Measurements from ENCODE around the gene NFATC2IP. TPM values are rescaled to one million over a fixed set of nuclear protein-coding genes. Genes with fewer than 3 reads are reported as not detected.

Gene NFATC2IP
- 10 to 100 TPM; 17.4 to 36.6 (median 24.2) TPM for total RNA-seq

DNA sequence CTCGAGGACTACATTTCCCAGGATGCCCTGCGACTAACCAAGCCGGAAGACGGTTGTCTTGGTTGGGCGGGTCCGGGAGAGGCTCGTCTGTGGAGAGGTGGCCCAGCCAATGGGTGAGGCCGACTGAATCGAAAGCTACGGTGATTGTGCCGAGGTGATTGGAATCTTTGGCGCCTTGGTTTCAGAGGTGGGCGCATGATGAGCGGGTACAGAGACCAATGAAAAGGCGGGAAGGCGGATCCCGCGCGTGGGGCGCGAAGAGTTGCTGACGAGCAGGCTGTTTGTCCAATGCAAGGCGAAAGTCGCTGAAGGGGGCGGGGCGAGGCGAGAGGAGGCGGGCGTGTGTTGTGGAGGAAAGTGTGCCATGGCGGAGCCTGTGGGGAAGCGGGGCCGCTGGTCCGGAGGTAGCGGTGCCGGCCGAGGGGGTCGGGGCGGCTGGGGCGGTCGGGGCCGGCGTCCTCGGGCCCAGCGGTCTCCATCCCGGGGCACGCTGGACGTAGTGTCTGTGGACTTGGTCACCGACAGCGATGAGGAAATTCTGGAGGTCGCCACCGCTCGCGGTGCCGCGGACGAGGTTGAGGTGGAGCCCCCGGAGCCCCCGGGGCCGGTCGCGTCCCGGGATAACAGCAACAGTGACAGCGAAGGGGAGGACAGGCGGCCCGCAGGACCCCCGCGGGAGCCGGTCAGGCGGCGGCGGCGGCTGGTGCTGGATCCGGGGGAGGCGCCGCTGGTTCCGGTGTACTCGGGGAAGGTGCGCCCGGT lies at the start of gene NFATC2IP:
TSS of gene NFATC2IP (plus strand) at position 290 of the 762 bp plus-strand sequence. CDS start at position 365, 75 bp downstream.
- no peaks in the 10 kb centered on the region for H3K9me3 ChIP-seq
- peaks cover 0 to 38% (median 18%) of the 10 kb centered on the region in 3 donors for H3K36me3 ChIP-seq
- WGBS, 2 donors: 0% methylated on average over 10 to 42 of the region's 79 CpGs
- H3K27me3 ChIP-seq: no peaks in the 10 kb centered on the region
- intact Hi-C loops (cut with DNase I): no loop called here
- peak within 1 kb of the TSS; percentile 86 to 96 (median 92) for H3K27ac ChIP-seq
- peak; percentile 97 for DNase-seq
- peaks cover 10 to 33% (median 16%) of the 10 kb centered on the region in 3 donors for H3K4me1 ChIP-seq
- peak in 1 of 4 donors; percentile 27 for TF ChIP-seq POLR2A (IDR thresholded peaks at IDR 0.05)
- TF ChIP-seq, protein P1, sequence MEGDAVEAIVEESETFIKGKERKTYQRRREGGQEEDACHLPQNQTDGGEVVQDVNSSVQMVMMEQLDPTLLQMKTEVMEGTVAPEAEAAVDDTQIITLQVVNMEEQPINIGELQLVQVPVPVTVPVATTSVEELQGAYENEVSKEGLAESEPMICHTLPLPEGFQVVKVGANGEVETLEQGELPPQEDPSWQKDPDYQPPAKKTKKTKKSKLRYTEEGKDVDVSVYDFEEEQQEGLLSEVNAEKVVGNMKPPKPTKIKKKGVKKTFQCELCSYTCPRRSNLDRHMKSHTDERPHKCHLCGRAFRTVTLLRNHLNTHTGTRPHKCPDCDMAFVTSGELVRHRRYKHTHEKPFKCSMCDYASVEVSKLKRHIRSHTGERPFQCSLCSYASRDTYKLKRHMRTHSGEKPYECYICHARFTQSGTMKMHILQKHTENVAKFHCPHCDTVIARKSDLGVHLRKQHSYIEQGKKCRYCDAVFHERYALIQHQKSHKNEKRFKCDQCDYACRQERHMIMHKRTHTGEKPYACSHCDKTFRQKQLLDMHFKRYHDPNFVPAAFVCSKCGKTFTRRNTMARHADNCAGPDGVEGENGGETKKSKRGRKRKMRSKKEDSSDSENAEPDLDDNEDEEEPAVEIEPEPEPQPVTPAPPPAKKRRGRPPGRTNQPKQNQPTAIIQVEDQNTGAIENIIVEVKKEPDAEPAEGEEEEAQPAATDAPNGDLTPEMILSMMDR (IDR thresholded peaks at IDR 0.05): peak in 1 of 6 experiments; percentile 28
- H3K4me3 ChIP-seq: peak within 1 kb of the TSS; percentile 85 to 97 (median 92)

DNA sequence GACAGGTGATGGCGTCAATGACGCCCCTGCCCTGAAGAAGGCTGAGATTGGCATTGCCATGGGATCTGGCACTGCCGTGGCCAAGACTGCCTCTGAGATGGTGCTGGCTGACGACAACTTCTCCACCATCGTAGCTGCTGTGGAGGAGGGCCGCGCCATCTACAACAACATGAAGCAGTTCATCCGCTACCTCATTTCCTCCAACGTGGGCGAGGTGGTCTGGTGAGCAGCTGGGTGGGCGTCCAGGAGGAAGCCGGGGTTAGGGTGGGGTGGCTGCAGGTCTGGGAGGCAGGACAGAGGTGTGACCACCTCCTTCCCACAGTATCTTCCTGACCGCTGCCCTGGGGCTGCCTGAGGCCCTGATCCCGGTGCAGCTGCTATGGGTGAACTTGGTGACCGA lies 48.9 kb upstream of the NFATC2IP start:
- Histone ChIP-seq H3K4me3 (no peak overlapping the region), H3K4me1 (no peaks in the 10 kb centered on the region), H3K27ac (no peak overlapping the region), H3K36me3 (peaks cover 0 to 42% (median 13%) of the 10 kb centered on the region in 3 donors), H3K27me3 (no peaks in the 10 kb centered on the region), H3K9me3 (no peaks in the 10 kb centered on the region)
- no peak for DNase-seq
- 78 to 88% methylated on average over 7 to 11 of the region's 15 CpGs for WGBS, 2 donors
- no peak for TF ChIP-seq POLR2A (IDR thresholded peaks at IDR 0.05)
- TF ChIP-seq, protein P1 (IDR thresholded peaks at IDR 0.05): no peak
- intact Hi-C loops (cut with DNase I): no loop called here

DNA sequence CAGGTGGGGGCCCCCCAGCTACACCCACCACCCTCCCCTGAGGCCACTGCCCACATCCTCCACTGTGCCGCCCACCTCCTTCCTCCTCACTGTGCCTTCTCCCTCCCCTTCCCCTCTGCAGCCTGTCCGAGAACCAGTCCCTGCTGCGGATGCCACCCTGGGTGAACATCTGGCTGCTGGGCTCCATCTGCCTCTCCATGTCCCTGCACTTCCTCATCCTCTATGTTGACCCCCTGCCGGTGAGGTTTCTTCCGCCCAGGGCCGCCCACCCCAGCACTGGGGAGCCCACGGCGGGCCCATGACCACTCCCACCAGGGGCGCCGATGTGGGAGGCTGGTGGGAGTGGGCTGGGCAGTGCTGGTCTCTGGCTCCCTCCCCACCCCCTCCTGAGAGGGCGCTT lies 47.8 kb upstream of the NFATC2IP start:
- Histone ChIP-seq H3K4me1 (no peaks in the 10 kb centered on the region), H3K27ac (no peak overlapping the region), H3K36me3 (peaks cover 0 to 51% (median 13%) of the 10 kb centered on the region in 3 donors), H3K27me3 (no peaks in the 10 kb centered on the region), H3K9me3 (no peaks in the 10 kb centered on the region), H3K4me3 (no peak overlapping the region)
- TF ChIP-seq, protein P1 (IDR thresholded peaks at IDR 0.05): no peak
- no peak for TF ChIP-seq POLR2A (IDR thresholded peaks at IDR 0.05)
- 55 to 71% methylated on average over 2 to 4 of the region's 11 CpGs for WGBS, 2 donors
- no peak for DNase-seq
- intact Hi-C loops (cut with DNase I): no loop called here

DNA sequence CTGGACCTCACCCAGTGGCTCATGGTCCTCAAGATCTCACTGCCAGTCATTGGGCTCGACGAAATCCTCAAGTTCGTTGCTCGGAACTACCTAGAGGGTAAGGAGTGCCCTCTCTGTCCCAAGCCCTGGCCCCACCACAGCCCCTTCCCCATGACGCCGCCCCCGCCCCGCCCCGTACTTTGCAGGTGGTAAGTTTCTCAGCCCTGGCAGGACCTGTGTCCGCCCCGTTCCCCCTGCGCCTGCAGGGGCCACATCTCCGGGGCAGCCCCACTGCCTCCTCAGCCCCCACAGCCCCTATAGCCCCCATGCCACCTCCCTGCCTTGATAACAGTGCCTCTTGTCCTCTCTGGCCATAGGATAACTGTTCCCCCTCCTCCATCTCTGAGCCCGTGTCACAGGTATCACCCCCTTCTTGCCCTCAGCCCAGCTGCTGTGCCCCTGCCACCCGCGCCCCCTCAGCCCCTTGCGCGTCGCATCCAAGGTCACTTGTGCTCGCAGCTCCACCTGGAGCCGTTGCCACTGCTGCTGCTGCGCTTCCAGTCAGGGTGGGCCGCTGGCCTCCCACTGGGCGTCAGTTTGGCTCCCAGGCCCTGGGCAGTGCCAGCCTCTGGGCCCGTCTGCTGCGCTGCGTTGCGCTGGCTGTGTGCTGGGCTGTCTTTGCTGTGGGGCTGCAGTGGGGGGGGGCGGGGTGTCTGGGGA lies 47.2 kb upstream of the NFATC2IP start:
- H3K4me1 ChIP-seq: no peaks in the 10 kb centered on the region
- DNase-seq: no peak

More for the DNA sequence above, 47.2 kb upstream of the NFATC2IP start:
- WGBS, 2 donors: 81 to 88% methylated on average over 8 to 12 of the region's 29 CpGs
- Histone ChIP-seq H3K9me3 (no peaks in the 10 kb centered on the region), H3K27me3 (no peaks in the 10 kb centered on the region), H3K27ac (no peak overlapping the region), H3K4me3 (no peak overlapping the region), H3K36me3 (peaks cover 0 to 51% (median 13%) of the 10 kb centered on the region in 3 donors)
- intact Hi-C loops (cut with DNase I): no loop called here
- TF ChIP-seq, protein P1 (IDR thresholded peaks at IDR 0.05): no peak
- TF ChIP-seq POLR2A (IDR thresholded peaks at IDR 0.05): no peak

Data from esophagus squamous epithelium (tissue), 5 donors.